Thyroid gland (tissue), 4 donors: ENCODE results near the gene HIVEP1. TPM values are rescaled to one million over a fixed set of nuclear protein-coding genes. Genes with fewer than 3 reads are reported as not detected.

Source experiments
- DNase-seq, 2 donors: peaks; one replicate each; pipeline ENCODE4 v3.0.0-alpha.2; 2019
- H3K27ac ChIP-seq, 3 donors: fragments of 200-600 bp; sonication (generic); 1 replicate in 2 of 3; 2 replicates in 1 of 3; pipeline ENCODE4 v1.5.1; 2016 to 2019; ENCODE audit warnings: mild to moderate bottlenecking in 1 of 3, moderate library complexity in 1 of 3
- H3K27me3 ChIP-seq: fragments of 200-600 bp; sonication (generic); one replicate; pipeline ENCODE4 v1.5.1; 2019
- H3K36me3 ChIP-seq, 2 donors: fragments of 200-600 bp; sonication (generic); one replicate each; pipeline ENCODE4 v1.5.1; 2016 to 2019
- H3K4me1 ChIP-seq, 2 donors: fragments of 200-600 bp; sonication (generic); one replicate each; pipeline ENCODE4 v1.5.1; 2017 to 2019
- H3K4me3 ChIP-seq, 3 donors: fragments of 200-600 bp; sonication (generic); replicated peaks in 1 of 3; 1 replicate in 2 of 3; 2 replicates in 1 of 3; pipeline ENCODE4 v1.5.1; 2016; ENCODE audit warnings: mild to moderate bottlenecking in 1 of 3
- H3K9me3 ChIP-seq: fragments of 200-600 bp; sonication (generic); one replicate; pipeline ENCODE4 v1.5.1; 2017
- CTCF ChIP-seq, 6 experiments: fragments of 200-600 bp in 3 of 6; fragments of 450-650 bp in 3 of 6; sonication (generic) in 3 of 6; IDR thresholded peaks; one replicate each; pipeline ENCODE4 v1.5.1; 2016 to 2019; ENCODE audit warnings: antibody characterized with exemption in 6 of 6, mild to moderate bottlenecking in 2 of 6, inconsistent platforms in 1 of 6, moderate library complexity in 1 of 6
- POLR2A ChIP-seq, 2 donors: fragments of 450-650 bp; IDR thresholded peaks; one replicate each; pipeline ENCODE4 v1.6.1; 2017; ENCODE audit warnings: antibody characterized with exemption in 2 of 2, mild to moderate bottlenecking in 2 of 2, moderate library complexity in 1 of 2
- WGBS, 2 donors: methylation state at CpG; one replicate each; pipeline ENCODE4 v1.1.5; 2017; 5-methylcytosine and 5-hydroxymethylcytosine counted together
- intact Hi-C: fragments of 100-400 bp; cut with DNase I; formaldehyde crosslinking; loops from one replicate; pipeline ENCODE4 v1.15.1; 2023
- total RNA-seq, 4 donors: library from RNA; depleted of rRNA; stranded (reverse); fragments of >200 nt; gene quantifications; one replicate each; pipeline ENCODE4 v1.2.3, GENCODE V29; 2016

HIVEP1 gene
- total RNA-seq, 4 donors from 2014 or later = 17.4 to 35.1 (median 29.0) TPM

GRCh38 chr6:12014027-12014872 lies 2.1 kb downstream of the HIVEP1 start:
- no peak overlapping the region for H3K27ac ChIP-seq
- no peak overlapping the region for H3K4me3 ChIP-seq
- no peaks in the 10 kb centered on the region for H3K27me3 ChIP-seq
- 80 to 81% methylated on average over 8 of the region's 8 CpGs for WGBS, 2 donors
- DNase-seq = no peak
- intact Hi-C loops = no loop called here
- peaks cover 23% of the 10 kb centered on the region in 2 donors for H3K4me1 ChIP-seq
- H3K36me3 ChIP-seq = peaks cover 5% of the 10 kb centered on the region in 2 donors
- TF ChIP-seq POLR2A (IDR thresholded peaks at IDR 0.05) = no peak
- TF ChIP-seq CTCF (IDR thresholded peaks at IDR 0.05) = no peak
- H3K9me3 ChIP-seq = no peaks in the 10 kb centered on the region

GRCh38 chr6:12014873-12015149 lies 2.7 kb downstream of the HIVEP1 start:
- H3K36me3 ChIP-seq = peaks cover 5% of the 10 kb centered on the region in 2 donors
- TF ChIP-seq POLR2A (IDR thresholded peaks at IDR 0.05) (no peak), CTCF (IDR thresholded peaks at IDR 0.05) (no peak)
- DNase-seq = no peak
- H3K4me3 ChIP-seq = no peak overlapping the region
- 93 to 96% methylated on average over 3 of the region's 3 CpGs for WGBS, 2 donors
- intact Hi-C loops = no loop called here
- no peaks in the 10 kb centered on the region for H3K9me3 ChIP-seq
- H3K4me1 ChIP-seq = peaks cover 18 to 19% of the 10 kb centered on the region in 2 donors
- no peaks in the 10 kb centered on the region for H3K27me3 ChIP-seq
- H3K27ac ChIP-seq = no peak overlapping the region

GRCh38 chr6:12017263-12017662 lies 5.2 kb downstream of the HIVEP1 start:
- Histone ChIP-seq H3K9me3 (no peaks in the 10 kb centered on the region), H3K4me3 (no peak overlapping the region), H3K27ac (no peak overlapping the region), H3K27me3 (no peaks in the 10 kb centered on the region), H3K36me3 (peaks cover 5% of the 10 kb centered on the region in 2 donors), H3K4me1 (peaks cover 11 to 12% of the 10 kb centered on the region in 2 donors)
- DNase-seq = no peak
- 98 to 100% methylated on average over 10 of the region's 10 CpGs for WGBS, 2 donors
- TF ChIP-seq CTCF (IDR thresholded peaks at IDR 0.05) = no peak
- TF ChIP-seq POLR2A (IDR thresholded peaks at IDR 0.05) = no peak
- intact Hi-C loops = no loop called here

GRCh38 chr6:12017876-12018401 lies 5.8 kb downstream of the HIVEP1 start:
- WGBS, 2 donors = 98% methylated on average over 25 of the region's 34 CpGs
- Histone ChIP-seq H3K27me3 (no peaks in the 10 kb centered on the region), H3K36me3 (peaks cover 5% of the 10 kb centered on the region in 2 donors), H3K4me3 (no peak overlapping the region), H3K27ac (no peak overlapping the region), H3K9me3 (no peaks in the 10 kb centered on the region), H3K4me1 (peaks cover 11 to 12% of the 10 kb centered on the region in 2 donors)
- no peak for DNase-seq
- TF ChIP-seq POLR2A (IDR thresholded peaks at IDR 0.05) = no peak
- TF ChIP-seq CTCF (IDR thresholded peaks at IDR 0.05) = no peak
- intact Hi-C loops = no loop called here

- 90% methylated on average over 12 of the region's 12 CpGs for WGBS, 2 donors
- Histone ChIP-seq H3K27ac (no peak overlapping the region), H3K27me3 (no peaks in the 10 kb centered on the region), H3K36me3 (peaks cover 5% of the 10 kb centered on the region in 2 donors), H3K4me1 (peaks cover 0 to 6% of the 10 kb centered on the region in 2 donors), H3K4me3 (no peak overlapping the region), H3K9me3 (no peaks in the 10 kb centered on the region)
- TF ChIP-seq CTCF (IDR thresholded peaks at IDR 0.05) = no peak
- intact Hi-C loops = no loop called here
- DNase-seq = no peak
Measured at GRCh38 chr6:12020187-12020791, 8.2 kb downstream of the HIVEP1 start.
